A673 (cell line): ENCODE results near the gene NVL. TPM values are rescaled to one million over a fixed set of nuclear protein-coding genes. Genes with fewer than 3 reads are reported as not detected.
A peak's percentile ranks its signal among the peaks of the same experiment; 100 is the strongest.

Experiments used
- BruUV-seq: library from RNA; stranded (reverse); fragments of 400-500 nt; replicated peaks from 2 replicates; lab custom pipeline; 2021; lab: Mats Ljungman, UMichigan
- CTCF ChIA-PET: fragments of 300-600 bp; sonication (Branson Sonifier 250); formaldehyde crosslinking; loops from one replicate; lab custom pipeline; 2022; ENCODE audit warnings: antibody characterized with exemption; lab: Charles Lee
- POLR2A ChIA-PET: fragments of 300-600 bp; sonication (Branson Sonifier 250); formaldehyde crosslinking; loops from one replicate; lab custom pipeline; 2022; ENCODE audit warnings: antibody characterized with exemption; ENCODE audit not compliant: low non-redundant PET; lab: Charles Lee
- DNase-seq: peaks from one replicate; pipeline ENCODE4 v3.0.0-alpha.2; 2015; ENCODE audit warnings: low spot score
- H3K27ac ChIP-seq: fragments of 200-600 bp; sonication (generic); 2 replicates; pipeline ENCODE4 v1.5.1; 2016; ENCODE audit warnings: mixed run types, low read depth, mild to moderate bottlenecking, mixed read lengths, antibody characterized with exemption, low read length; ENCODE audit not compliant: poor library complexity, severe bottlenecking
- H3K27me3 ChIP-seq: fragments of 200-600 bp; sonication (generic); replicated peaks from 2 replicates; pipeline ENCODE4 v1.6.1; 2017; ENCODE audit warnings: mixed run types, low read depth, mild to moderate bottlenecking, mixed read lengths, antibody characterized with exemption, low read length; ENCODE audit not compliant: insufficient read depth, poor library complexity
- H3K36me3 ChIP-seq: fragments of 200-600 bp; sonication (generic); 2 replicates; pipeline ENCODE4 v1.6.1; 2016; ENCODE audit warnings: mixed run types, mild to moderate bottlenecking, mixed read lengths, antibody characterized with exemption, low read length; ENCODE audit not compliant: insufficient read depth, poor library complexity, severe bottlenecking
- H3K4me1 ChIP-seq: fragments of 200-600 bp; sonication (generic); 2 replicates; pipeline ENCODE4 v1.6.1; 2017; ENCODE audit warnings: mixed run types, mild to moderate bottlenecking, mixed read lengths, antibody characterized with exemption, low read length; ENCODE audit not compliant: insufficient read depth, poor library complexity, severe bottlenecking
- H3K4me3 ChIP-seq: fragments of 200-600 bp; sonication (generic); 2 replicates; pipeline ENCODE4 v1.5.1; 2016; ENCODE audit warnings: low read depth, mixed run types, mild to moderate bottlenecking, mixed read lengths, low read length; ENCODE audit not compliant: poor library complexity, severe bottlenecking
- H3K9me3 ChIP-seq: fragments of 200-600 bp; sonication (generic); 2 replicates; pipeline ENCODE4 v1.6.1; 2016; ENCODE audit warnings: mixed run types, low read depth, mild to moderate bottlenecking, mixed read lengths, antibody characterized with exemption, low read length; ENCODE audit not compliant: poor library complexity, severe bottlenecking
- CTCF ChIP-seq: fragments of 300-800, 200-600 bp; sonication (generic); conservative IDR thresholded peaks from 2 replicates; pipeline ENCODE4 v1.5.1; 2017; ENCODE audit warnings: low read depth, mild to moderate bottlenecking, antibody characterized with exemption, low read length, moderate library complexity, mixed read lengths
- EZH2 ChIP-seq: fragments of 200-600 bp; sonication (generic); IDR thresholded peaks from 2 replicates; pipeline ENCODE4 v1.6.1; 2017; ENCODE audit warnings: borderline replicate concordance, low read depth, mild to moderate bottlenecking, mixed read lengths, antibody characterized with exemption, low read length; ENCODE audit not compliant: poor library complexity, severe bottlenecking
- intact Hi-C: fragments of 100-400 bp; cut with micrococcal nuclease; formaldehyde crosslinking; loops from one replicate; pipeline ENCODE4 v1.10.0; 2022; ENCODE audit not compliant: unreplicated experiment
- total RNA-seq: library from RNA; stranded (reverse); gene quantifications from 2 replicates; pipeline ENCODE4 v1.2.3, GENCODE V29; 2021

NVL gene
- total RNA-seq, 1 experiment from 2014 or later: 54.8 TPM

- H3K4me3 ChIP-seq: no peak overlapping the region
- peak; percentile 28 for DNase-seq
- intact Hi-C loops: no loop called here
- ChIA-PET POLR2A (no interaction called here), CTCF (no interaction called here)
- peak overlapping the region; percentile 37 for H3K27ac ChIP-seq
- H3K4me1 ChIP-seq: peaks cover 14% of the 10 kb centered on the region
- BruUV-seq: no TSS peak
- no peak for TF ChIP-seq CTCF
- TF ChIP-seq EZH2: no peak
- H3K36me3 ChIP-seq: no peaks in the 10 kb centered on the region
- no peaks in the 10 kb centered on the region for H3K9me3 ChIP-seq
- H3K27me3 ChIP-seq: no peaks in the 10 kb centered on the region
Measured at GRCh38 chr1:224217655-224218623, 112.0 kb downstream of the NVL start.

- no peaks in the 10 kb centered on the region for H3K36me3 ChIP-seq
- H3K4me1 ChIP-seq: peaks cover 14% of the 10 kb centered on the region
- TF ChIP-seq EZH2 (no peak), CTCF (no peak)
- ChIA-PET CTCF (no interaction called here), POLR2A (no interaction called here)
- no peaks in the 10 kb centered on the region for H3K27me3 ChIP-seq
- no peak overlapping the region for H3K4me3 ChIP-seq
- DNase-seq: no peak
- intact Hi-C loops: no loop called here
- H3K27ac ChIP-seq: no peak overlapping the region
- H3K9me3 ChIP-seq: no peaks in the 10 kb centered on the region
- no TSS peak for BruUV-seq
Measured at GRCh38 chr1:224216382-224216781, 113.6 kb downstream of the NVL start.

GRCh38 chr1:224213438-224214119 is 116.4 kb downstream of the NVL start:
- H3K4me1 ChIP-seq: peaks cover 7% of the 10 kb centered on the region
- DNase-seq: no peak
- intact Hi-C loops: no loop called here
- H3K4me3 ChIP-seq: no peak overlapping the region
- CTCF ChIA-PET: no interaction called here
- no peak overlapping the region for H3K27ac ChIP-seq
- no peaks in the 10 kb centered on the region for H3K9me3 ChIP-seq
- no TSS peak for BruUV-seq
- TF ChIP-seq EZH2 (no peak), CTCF (no peak)
- H3K27me3 ChIP-seq: no peaks in the 10 kb centered on the region
- H3K36me3 ChIP-seq: no peaks in the 10 kb centered on the region
- POLR2A ChIA-PET: no interaction called here
